Thyroid gland (tissue), 4 donors: ENCODE measurements around the gene KRR1.

Experiments
- POLR2A ChIP-seq, 2 donors: fragments of 450-650 bp; IDR thresholded peaks; one replicate each; pipeline ENCODE4 v1.6.1; 2017; ENCODE audit warnings: antibody characterized with exemption in 2 of 2, mild to moderate bottlenecking in 2 of 2, moderate library complexity in 1 of 2
- TF ChIP-seq, protein P1 (sequence below), 6 experiments: fragments of 200-600 bp in 3 of 6; fragments of 450-650 bp in 3 of 6; sonication (generic) in 3 of 6; IDR thresholded peaks; one replicate each; pipeline ENCODE4 v1.5.1; 2016 to 2019; ENCODE audit warnings: antibody characterized with exemption in 6 of 6, mild to moderate bottlenecking in 2 of 6, inconsistent platforms in 1 of 6, moderate library complexity in 1 of 6

GRCh38 chr12:75483431-75483830 is 28.0 kb downstream of the KRR1 start:
- TF ChIP-seq POLR2A (IDR thresholded peaks at IDR 0.05), result no peak
- TF ChIP-seq, protein P1, sequence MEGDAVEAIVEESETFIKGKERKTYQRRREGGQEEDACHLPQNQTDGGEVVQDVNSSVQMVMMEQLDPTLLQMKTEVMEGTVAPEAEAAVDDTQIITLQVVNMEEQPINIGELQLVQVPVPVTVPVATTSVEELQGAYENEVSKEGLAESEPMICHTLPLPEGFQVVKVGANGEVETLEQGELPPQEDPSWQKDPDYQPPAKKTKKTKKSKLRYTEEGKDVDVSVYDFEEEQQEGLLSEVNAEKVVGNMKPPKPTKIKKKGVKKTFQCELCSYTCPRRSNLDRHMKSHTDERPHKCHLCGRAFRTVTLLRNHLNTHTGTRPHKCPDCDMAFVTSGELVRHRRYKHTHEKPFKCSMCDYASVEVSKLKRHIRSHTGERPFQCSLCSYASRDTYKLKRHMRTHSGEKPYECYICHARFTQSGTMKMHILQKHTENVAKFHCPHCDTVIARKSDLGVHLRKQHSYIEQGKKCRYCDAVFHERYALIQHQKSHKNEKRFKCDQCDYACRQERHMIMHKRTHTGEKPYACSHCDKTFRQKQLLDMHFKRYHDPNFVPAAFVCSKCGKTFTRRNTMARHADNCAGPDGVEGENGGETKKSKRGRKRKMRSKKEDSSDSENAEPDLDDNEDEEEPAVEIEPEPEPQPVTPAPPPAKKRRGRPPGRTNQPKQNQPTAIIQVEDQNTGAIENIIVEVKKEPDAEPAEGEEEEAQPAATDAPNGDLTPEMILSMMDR (IDR thresholded peaks at IDR 0.05), result no peak
